A549 (cell line): Measurements from ENCODE around the gene PAX3.

Experiments used
- CEBPB ChIP-seq, 2 experiments: fragments of >200 bp in 1 of 2; sonication (Bioruptor Twin) in 1 of 2; formaldehyde crosslinking in 1 of 2; IDR thresholded peaks; 2 replicates each; pipeline ENCODE4 v1.6.1; 2012 to 2016
- CTCF ChIP-seq: fragments of >200 bp; sonication (Bioruptor Twin); formaldehyde crosslinking; IDR thresholded peaks from 3 replicates; pipeline ENCODE4 v1.5.1; 2016
- HMGXB4 ChIP-seq: fragments of 250-450 bp; sonication (Bioruptor Pico); IDR thresholded peaks from 2 replicates; pipeline ENCODE4 v1.5.0; 2021; ENCODE audit warnings: mild to moderate bottlenecking, moderate library complexity, borderline replicate concordance
- JUN ChIP-seq, 2 experiments: fragments of >200 bp; sonication (Bioruptor Twin); formaldehyde crosslinking; IDR thresholded peaks; 2 replicates in 1 of 2; 3 replicates in 1 of 2; pipeline ENCODE4 v1.6.1; 2016 to 2017
- KDM1A ChIP-seq: fragments of 200-600 bp; sonication (generic); IDR thresholded peaks from 2 replicates; pipeline ENCODE4 v1.6.1; 2016; ENCODE audit warnings: low read depth, mild to moderate bottlenecking
- PHF8 ChIP-seq: fragments of 200-600 bp; sonication (generic); IDR thresholded peaks from 2 replicates; pipeline ENCODE4 v1.6.1; 2016; ENCODE audit warnings: low read depth, mild to moderate bottlenecking, antibody characterized with exemption, moderate library complexity, borderline replicate concordance
- RNF2 ChIP-seq: fragments of 200-600 bp; sonication (generic); IDR thresholded peaks from 2 replicates; pipeline ENCODE4 v1.6.1; 2016; ENCODE audit warnings: low read depth, mild to moderate bottlenecking, antibody characterized with exemption, moderate library complexity, borderline replicate concordance
- SMC3 ChIP-seq: fragments of >200 bp; sonication (Bioruptor Twin); formaldehyde crosslinking; IDR thresholded peaks from 3 replicates; pipeline ENCODE4 v1.6.1; 2018; ENCODE audit warnings: inconsistent platforms
- ZC3H11A ChIP-seq: fragments of 450-650 bp; IDR thresholded peaks from 2 replicates; pipeline ENCODE4 v1.6.1; 2014; ENCODE audit warnings: antibody characterized with exemption, mild to moderate bottlenecking

- TF ChIP-seq CTCF (no peak), ZC3H11A (no peak), SMC3 (no peak), JUN (IDR thresholded peaks at IDR 0.05) (no peak), RNF2 (no peak), PHF8 (no peak), CEBPB (IDR thresholded peaks at IDR 0.05) (no peak), HMGXB4 (CRISPR knock-in tag) (no peak), KDM1A (no peak)
These were observed 42.5 kb upstream of the PAX3 start for GRCh38 chr2:222341331-222341730.
